ENCODE measurements around the gene NGEF.

The NGEF gene

DNA sequence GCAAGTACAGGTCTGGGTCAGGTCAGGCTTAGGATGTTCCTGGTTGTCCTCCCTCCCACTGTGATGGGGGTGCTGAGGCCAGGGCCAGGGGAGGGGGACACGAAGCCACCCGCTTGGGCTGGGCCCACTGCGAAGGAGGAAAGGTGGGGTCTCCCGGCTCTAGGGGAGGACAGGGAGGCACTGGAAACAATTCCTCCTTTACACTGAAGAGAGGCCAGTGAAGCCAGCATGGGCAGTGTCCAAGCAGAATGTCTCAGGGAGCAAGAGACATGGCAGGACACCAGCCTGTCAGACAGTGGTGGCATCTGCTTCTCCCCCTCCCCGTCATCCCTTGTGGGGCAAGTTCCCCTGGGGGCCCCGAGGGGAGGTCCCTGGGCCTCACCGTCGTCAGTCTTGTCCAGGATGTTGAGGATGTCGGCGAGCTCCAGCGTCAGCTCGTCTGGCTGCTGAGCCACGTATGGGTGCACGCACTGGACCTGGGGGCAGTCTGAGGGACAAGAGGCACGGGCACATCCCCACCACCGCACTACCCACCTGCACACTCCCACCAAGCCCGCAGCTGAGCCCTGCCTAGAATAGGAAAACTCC lies 132.2 kb downstream of the NGEF start:
- no peak for DNase-seq

DNA sequence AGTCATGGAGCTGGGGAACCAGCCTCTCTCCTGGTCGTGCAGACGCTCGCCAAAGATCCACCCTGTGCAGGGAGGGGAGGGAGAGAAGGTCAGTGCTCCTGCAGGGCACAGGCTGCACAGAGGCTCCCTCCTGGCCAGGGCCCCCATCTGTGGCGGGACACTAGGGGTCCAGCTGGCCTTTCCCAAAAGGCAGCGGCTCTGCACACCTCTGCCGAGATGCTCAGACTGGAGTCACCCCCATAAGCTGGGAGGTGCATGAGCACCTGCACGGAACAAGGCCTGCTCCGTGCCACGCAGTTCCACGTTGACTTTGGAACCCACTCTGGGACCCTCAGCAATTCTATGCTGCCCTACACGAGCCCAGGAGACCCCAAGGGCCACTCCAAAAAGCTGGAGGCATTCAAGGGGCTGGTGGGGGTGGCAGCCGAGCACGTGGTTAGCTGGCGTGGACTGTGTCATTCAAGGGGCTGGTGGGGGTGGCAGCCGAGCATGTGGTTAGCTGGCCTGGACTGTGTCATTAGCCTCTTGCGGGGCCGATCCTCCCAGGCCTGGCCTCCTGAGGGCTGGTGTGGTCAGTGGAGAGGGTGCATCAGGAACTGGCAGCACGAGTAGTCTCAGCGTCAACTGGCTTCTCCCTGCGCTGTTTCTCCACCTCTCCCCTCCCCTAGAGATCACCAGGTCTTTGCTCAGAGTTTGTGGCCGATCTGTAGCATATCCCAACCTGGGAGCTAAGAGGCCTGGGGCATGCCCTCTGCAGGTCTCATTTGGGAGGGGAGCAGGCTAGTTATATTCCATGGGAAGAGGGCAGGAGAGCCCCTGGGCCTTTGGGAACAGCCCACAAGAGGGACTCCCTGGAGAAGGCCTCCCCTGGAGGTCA lies 133.2 kb downstream of the NGEF start:
- DNase-seq, result no peak

DNA sequence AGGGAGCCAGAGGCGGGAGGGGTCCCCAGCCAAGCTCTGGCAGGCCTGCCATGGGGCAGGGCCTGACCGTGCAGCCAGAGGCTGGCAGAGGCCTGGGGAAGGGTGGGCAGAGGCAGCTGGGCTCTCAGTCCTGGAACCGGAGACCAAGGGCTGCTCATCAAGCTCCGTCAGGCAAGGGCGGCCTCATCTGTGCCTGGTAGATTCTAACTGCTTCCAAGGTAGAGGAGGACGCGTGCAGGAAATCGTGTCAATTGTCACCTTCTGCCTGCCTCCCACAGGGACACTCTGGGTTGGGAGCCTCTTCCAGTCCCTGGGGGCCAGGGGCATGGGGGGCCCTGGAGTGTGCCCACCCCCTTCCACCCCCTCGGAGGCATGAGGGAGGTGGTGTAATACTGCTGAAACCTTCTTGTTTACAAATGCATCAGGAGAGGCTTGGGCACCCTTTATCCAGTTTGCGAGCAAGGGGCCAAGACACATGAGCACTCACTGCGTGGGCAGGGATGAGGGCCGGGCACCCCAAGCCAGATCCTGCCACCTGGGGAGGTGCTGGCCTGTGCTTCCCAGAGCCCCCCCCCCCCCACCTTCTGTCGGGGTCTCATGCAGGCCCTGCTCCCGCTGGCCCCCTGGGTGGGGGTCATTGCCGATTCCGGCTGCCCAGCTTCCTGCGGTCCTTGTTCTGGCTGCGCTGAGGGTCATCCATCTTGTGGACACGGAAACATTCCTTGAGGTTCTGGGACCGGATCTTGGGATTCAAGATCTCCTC lies 134.0 kb downstream of the NGEF start:
- DNase-seq, result no peak

DNA sequence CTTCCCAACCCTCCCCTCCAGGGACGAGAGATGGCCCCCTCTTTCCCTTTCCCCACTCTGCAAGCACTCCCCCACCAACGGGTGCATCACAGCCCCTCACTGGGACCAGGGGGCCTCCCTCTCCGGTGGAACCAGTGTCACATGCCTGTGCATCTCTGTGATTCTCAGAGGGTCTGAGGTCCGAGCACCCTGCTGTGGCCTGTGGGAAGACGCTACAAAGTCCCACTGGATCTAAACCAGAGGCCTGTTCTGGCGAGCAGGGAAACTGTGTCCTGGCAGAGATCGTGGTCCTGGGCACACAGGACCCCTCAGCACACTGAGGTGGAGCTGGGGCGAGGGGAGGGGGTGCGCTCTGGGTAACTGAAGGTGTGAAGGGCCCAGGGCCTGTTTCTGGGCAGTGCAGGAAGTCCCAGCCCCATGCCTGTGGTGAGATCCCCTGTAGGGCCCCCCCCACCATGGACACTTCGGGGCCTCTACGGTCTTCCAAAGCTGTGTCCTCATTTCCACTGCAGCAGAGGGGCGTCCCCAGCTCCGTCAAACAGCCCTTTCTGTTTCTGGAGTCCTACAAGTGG lies 135.0 kb downstream of the NGEF start:
- DNase-seq, result no peak

DNA sequence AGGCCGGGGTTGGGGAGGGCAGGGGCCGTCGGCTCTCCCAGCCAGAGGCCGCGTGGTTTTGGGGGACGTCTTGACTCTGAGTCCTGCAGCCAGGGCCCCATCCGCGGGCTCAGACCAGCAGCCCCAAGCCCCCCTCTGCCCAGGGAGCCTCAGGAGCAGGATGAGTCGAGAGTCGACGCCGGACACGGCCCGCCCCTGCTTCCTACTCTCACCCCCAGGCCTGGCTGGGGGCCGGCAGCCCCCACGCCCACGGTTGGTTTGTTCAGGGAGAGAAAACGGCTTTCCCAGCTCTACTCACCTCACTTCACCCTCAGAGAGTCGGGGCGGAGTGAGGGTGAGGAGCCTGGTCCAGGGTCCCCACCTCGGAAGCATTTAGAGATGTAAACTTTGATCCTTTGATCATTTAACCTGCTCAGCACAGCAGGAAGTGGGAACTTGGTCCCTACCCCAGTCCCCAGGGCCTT lies 136.0 kb downstream of the NGEF start:
- DNase-seq, result no peak

DNA sequence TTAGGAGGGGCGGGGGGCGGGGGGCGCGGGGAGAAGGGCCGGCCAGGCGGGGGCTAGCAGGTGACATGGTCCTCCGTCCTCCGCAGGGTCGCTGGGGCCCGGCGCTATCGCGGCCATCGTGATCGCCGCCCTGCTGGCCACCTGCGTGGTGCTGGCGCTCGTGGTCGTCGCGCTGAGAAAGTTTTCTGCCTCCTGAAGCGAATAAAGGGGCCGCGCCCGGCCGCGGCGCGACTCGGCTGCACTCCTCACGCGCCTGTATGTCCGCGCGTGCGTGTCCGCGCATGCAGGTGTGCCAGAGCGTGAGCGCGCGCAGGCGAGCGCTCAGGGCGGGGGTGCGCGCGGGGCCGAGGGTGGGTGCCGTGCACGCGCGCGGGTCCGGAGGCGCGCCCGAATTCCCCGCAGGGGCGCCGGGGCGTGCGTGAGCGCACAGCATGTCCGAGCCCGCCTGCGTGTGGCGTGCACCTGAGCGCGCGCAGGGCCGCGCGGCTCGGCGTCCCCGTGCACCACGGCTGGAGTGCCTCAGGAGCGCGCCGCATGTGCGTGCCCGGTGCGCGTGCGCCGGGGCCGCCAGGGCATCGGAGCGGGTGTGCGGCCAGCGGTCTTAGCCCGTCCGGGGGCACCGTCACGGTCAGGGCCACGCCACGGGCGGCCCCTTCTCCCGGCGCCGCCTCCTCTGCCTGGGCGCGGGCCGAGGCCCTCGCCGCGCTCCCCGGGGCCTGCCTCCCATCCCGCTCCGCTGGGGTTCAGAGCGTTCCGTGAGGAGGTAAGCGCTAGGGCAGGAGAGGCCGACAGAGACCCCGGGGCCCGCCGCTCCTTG lies 136.7 kb downstream of the NGEF start:
- DNase-seq, result peak; percentile 4

DNA sequence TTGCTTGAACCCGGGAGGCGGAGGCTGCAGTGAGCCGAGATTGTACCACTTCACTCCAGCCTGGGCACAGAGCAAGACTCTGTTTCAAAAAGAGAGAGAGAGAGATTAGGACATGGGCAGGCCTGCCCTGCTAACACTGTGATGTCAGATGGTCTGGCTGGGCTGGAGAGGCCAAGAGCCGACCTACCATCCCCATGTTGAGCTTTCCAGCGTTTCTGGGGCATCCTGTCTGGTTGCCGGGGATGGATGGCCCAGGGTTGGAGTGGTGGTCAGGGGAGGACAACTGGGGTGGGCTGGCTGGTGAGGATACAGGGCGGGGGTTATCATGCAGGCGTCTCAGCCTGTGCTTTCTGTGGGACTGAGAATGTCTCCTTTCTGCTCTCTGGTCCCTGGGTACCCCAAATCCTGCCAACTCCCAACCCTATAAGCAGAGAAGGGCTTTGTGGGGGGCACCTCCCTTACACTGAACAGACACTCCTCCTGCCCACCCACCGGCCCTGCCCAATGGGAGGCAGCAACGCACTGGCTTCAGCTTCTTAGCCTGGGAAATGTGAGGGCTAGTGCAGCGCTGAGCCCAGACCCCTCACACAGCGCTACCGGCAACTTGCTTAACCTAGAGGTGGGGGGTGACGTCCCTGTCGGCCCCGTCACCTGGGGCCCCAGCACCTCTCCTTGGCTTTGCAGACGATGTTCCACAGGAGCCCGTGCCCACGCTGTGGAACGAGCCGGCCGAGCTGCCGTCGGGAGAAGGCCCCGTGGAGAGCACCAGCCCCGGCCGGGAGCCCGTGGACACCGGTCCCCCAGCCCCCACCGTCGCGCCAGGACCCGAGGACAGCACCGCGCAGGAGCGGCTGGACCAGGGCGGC lies 137.6 kb downstream of the NGEF start:
- DNase-seq, result no peak

DNA sequence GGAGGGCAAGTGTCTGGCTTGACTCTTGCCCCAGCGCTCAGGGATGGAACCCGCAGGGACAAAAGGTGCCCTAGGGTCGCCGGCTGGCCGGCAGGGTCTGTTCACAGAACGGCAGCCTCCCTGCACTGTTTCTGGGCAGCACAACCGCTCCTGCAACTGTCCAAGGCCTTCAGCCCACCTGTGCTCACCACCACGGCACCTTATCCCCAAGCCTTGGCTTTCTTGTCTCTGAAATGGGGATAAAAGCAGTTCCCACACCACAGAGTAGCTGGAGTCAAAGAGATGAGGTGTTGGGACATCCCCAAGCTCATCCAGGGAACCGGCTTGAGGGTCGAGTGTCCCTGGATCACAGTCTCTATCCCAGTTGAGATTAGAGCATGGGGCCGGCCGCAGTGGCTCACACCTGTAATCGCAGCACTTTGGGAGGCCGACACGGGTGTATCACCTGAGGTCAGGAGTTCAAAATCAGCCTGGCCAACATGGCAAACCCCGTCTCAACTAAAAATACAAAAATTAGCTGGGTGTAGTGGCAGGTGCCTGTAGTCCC lies 138.3 kb downstream of the NGEF start:
- DNase-seq, result no peak

DNA sequence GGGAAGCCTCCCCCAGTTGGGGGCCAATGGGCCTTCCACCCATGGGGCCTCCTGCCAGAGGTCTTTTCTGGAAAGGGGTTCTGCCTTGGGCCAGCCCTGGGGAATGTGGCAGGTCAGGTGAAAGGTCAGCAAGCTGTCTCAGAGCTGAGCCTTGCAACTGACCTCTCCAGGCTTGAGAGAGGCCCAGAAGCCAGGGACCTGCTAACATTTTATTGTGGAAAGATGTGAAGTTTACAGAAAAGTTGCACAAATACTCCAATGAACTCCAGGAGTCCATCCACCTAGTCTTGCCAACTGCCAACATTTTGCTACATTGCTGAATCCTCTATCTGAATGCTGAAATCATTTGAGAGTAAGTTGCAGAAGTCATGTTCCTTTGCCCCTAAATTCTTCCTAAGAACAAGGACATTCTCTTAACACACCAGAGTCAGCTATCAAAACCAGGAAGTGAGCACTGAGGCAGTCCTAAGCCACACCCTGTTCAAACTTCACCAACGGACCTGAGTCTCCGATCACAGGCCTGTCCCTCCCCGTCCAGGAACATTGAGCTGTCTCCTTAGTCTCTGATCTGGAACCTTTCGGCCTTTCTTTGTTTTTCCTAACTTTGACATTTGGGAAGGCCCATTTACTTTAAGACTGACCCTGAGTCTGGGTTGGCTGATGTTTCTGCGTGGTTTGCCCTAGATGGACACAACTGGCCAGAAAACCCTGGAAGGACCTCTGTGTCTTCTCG lies 139.0 kb downstream of the NGEF start:
- DNase-seq, result peak; percentile 49

DNA sequence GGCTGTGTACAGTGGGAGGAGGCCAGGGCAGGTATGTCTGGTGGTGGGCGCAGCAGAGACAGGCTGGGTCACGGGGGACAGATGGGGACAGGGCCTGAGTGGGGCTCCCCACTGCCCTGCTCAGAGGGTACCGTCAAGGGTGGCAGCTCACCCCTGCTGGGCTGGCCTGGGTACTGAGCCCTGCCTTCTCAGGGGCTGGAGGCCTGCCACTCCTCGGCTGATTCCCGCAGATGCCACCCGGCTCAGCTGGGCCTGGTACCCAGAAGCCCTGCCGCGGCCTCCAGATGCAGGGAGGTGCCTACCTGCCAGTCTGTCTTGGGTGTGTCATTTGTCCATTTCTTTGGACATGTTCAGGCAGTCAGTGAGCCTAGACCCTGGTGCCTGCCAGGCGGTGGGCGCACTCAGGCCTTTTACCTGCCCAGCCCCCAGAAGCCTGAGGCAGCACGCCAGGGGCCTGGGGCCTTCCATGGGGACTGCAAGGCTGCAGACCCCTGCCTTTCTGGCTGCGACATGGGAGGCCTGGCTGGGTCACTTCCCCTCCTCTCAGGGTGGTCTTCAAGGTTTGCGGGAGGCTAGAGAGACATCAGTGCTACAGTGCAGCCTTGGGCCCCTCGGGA lies 139.7 kb downstream of the NGEF start:
- no peak for DNase-seq

DNA sequence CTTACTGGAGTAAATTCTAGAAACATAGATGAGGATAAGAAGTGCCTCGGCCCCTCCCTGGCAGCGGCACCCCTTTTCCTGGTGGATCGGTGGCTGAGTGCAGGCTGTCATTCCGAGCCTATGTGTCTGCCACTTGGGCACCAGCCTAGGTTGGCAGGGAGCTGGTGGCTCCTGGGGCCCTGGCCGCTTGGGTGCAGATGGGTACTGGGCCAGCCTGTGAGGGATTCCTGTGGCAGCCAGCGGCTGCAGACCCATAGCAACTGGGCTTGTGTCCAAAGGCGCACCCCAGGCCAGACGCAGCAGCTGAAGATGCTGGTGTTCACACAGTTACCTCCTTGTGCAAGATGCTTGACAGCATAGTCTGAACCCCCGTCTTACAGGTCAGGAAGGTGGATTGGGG lies 140.2 kb downstream of the NGEF start:
- DNase-seq, result no peak

DNA sequence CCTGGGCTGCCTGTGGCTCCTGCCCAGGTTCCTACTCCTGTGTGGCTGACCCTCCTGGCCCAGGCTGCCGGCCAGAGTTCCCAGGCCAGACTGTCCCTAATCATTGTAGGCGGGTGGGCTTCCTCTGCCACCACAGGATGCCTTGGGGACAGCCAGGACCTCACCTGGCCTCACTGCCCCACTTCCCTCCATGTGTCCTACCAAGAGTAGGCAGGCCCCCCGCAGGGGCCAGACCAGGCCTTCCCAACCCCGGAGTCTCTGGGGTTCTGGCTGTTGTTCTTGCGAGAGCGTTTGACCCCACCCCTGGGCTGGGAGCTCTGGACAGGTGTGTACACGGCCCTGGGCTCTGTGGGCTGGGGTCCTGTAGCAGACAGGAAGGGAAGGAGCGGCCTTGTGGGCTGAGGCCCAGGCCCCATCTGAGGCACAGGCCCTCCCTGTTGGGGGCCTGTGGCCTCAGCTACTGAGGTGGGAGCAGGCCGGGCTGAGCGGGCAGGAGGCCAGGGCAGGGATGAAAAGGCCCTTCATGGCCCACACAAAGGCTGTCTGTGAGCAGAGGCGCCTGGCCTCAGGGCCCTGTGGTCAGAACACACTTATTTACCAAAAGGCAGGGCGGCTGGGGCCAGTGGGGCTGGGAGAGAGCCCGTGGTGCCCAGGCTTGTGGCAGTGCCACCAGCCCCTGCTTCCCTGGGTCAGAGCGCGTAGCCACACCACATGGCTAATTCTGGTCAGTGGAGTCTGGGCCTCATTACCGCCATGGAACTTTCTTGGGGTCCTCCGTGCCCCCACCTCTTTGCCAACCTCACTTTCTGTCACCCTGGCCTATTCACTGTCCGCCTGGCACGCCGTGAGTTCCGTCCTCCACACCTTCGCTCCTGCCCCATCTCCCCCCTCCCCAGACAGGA lies 141.0 kb downstream of the NGEF start:
- DNase-seq, result no peak

DNA sequence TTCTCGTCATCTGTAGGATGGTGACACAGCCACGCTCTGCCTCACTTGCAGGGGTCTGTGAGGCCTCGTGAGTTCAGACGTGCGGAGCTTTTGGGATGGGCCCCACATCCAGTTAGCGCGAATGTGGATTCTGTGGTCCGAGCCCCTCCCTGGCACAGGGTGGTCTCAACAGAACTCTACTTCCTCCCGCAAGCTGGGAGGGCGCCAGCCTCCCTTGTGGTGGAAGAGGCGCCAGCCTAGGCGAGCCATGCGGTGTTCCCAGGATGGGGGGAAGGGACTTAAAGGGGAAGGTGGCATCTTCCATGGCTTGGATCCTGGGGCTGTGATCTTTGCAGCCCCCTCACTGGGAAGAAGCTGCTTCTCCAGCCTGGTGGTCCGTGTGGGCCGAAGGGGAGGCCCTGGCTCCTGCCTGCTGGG lies 141.6 kb downstream of the NGEF start:
- no peak for DNase-seq

DNA sequence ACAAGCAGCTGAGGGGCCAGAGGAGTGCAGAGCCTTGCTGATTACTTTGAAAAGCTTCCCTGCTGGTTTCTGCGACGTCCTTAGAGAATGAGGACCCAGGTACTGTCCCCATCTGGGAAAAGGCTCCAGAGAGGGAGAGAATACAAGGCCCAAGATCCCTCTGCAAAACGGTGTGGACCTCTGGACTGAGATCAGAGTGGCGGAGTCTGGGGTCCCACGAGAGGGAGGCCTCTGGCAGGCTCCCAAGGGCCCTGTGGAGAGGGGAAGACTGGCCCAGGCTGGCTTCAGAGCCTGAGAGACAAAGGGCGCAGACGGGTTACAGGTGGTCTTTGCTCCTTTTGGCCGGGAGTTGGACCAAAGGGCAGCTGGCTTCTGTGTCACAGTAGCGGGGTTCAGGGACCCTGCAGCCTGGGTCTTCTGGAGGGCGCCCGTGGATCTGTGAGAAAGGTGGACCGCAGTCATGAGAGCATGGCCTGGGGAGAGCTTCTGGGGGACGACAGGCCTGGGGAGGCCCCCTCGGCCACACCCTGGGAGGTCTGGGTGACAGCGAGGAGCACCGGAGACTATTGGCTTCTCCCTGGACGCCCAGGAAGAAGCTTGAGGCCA lies 142.2 kb downstream of the NGEF start:
- DNase-seq, result no peak

DNA sequence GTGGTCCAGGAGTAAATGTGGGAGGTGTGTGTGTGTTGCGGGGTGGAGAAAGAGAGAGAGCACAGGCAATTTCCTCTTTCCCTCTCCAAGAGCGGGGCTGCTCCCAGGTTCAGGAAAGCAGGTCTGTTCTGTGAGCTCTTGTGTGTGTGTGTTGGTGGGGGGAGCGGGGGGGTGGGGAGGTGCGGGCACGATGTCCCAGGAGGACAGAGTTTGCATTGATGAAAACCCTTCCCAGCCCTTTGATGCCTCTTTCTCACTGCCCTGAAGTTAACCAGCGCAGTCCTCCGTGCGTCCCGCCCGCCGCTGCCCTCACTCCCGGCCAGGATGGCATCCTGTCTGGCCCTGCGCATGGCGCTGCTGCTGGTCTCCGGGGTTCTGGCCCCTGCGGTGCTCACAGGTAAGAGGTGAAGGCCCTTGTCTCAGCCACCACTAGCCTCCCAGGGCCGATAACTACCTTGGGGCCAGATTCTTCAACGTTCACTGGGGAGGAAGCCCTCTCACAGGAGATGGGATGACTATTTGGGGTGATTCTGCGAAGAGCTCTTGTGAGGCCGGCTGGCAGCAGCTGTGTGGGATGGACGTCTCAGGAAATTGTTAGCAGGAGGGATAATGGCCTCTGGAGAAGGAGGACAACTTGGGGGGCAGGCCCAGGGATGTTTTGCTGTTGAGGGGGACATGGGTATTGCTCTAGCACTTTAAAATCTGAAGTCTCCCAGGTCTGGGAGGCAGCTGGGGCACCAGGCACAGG lies 142.9 kb downstream of the NGEF start, which contains the start of gene SNORC:
Gene SNORC (plus strand): TSS at position 247 of the 748 bp plus-strand sequence. CDS start 78 bp downstream, at position 325.
- DNase-seq, result no peak

DNA sequence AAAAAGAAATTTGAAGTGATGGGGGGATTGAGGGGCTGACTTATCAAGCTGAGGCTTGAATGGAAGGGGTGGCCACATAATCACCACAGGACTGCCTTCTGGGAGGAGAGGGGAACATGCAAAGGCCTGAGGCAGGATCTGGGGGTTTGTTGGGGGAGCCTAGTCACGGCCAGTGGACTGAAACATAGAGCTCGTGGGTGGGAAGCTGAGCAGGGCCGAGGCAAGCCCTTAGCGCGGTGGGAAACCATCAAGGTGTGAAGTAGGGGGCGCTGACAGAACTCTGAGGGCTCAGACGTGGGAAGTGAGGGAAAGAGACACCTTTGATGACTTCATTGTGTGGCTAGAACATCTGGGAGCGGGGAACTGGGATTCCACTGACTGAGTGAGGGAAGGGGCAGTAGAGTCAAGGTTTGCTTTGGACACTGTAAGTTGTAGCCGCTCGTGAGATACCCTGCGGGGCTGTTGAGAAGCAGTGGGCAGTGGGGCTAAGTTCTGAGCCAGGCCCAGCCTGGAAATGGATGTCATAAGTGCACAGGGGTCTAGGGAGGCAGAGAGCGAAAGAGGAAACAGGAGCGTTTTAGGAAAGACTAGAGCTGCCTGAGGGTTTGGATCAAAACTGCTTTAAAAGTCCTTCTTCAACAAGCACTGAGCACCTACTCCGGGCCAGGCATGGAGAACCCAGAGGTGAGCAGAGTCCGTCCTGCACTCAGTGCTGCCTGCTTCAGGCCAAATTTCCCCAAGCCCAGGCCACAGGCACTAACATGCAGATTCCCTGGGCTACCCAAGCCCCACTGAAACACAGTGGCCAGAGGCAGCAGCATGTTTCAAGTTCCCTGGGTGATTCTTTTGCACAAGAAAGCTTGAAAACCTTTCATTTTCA lies 143.7 kb downstream of the NGEF start:
- no peak for DNase-seq

All from inflammatory macrophage treated with lipopolysaccharide for 4 hours (primary cell).